Loucy (cell line): ENCODE data around the gene UBE2J1.

Source experiments
- H2AFZ ChIP-seq: fragments of 200-600 bp; sonication (generic); 2 replicates; pipeline ENCODE4 v1.6.0; 2016; ENCODE audit warnings: antibody characterized with exemption, mild to moderate bottlenecking, low read length, moderate library complexity
- H3F3A ChIP-seq: fragments of 200-600 bp; 2 replicates; pipeline ENCODE4 v1.6.0; 2016; ENCODE audit warnings: antibody characterized with exemption, low read depth, mild to moderate bottlenecking
- H3K27me3 ChIP-seq: fragments of 200-600 bp; sonication (generic); 2 replicates; pipeline ENCODE4 v1.6.1; 2014; ENCODE audit warnings: low read length, mild to moderate bottlenecking; ENCODE audit not compliant: insufficient read depth, poor library complexity, severe bottlenecking
- H3K36me3 ChIP-seq: fragments of 200-600 bp; sonication (generic); 2 replicates; pipeline ENCODE4 v1.6.1; 2016; ENCODE audit warnings: low read length; ENCODE audit not compliant: insufficient read depth
- H3K4me1 ChIP-seq: fragments of 200-600 bp; sonication (generic); 2 replicates; pipeline ENCODE4 v1.5.1; 2014; ENCODE audit warnings: low read length, mild to moderate bottlenecking; ENCODE audit not compliant: insufficient read depth, poor library complexity, severe bottlenecking
- H3K4me2 ChIP-seq: fragments of 200-600 bp; sonication (generic); 2 replicates; pipeline ENCODE4 v1.6.0; 2014; ENCODE audit warnings: antibody characterized with exemption, low read length, low read depth, mild to moderate bottlenecking; ENCODE audit not compliant: poor library complexity, severe bottlenecking
- H3K4me3 ChIP-seq: fragments of 200-600 bp; sonication (generic); 2 replicates; pipeline ENCODE4 v1.5.1; 2014; ENCODE audit warnings: low read length, mild to moderate bottlenecking, mixed read lengths; ENCODE audit not compliant: poor library complexity, severe bottlenecking
- H3K79me2 ChIP-seq: fragments of 200-600 bp; sonication (generic); 2 replicates; pipeline ENCODE4 v1.6.1; 2014; ENCODE audit warnings: low read length; ENCODE audit not compliant: insufficient read depth
- H3K9ac ChIP-seq: fragments of 200-600 bp; sonication (generic); 2 replicates; pipeline ENCODE4 v1.6.0; 2014; ENCODE audit warnings: mild to moderate bottlenecking, low read depth, low read length, moderate library complexity; ENCODE audit not compliant: poor library complexity, severe bottlenecking
- H3K9me2 ChIP-seq: fragments of 200-600 bp; sonication (generic); replicated peaks from 2 replicates; pipeline ENCODE4 v1.6.1; 2016; ENCODE audit warnings: low read depth, low read length, mixed read lengths
- H3K9me3 ChIP-seq: fragments of 200-600 bp; sonication (generic); 2 replicates; pipeline ENCODE4 v1.6.1; 2014; ENCODE audit warnings: mild to moderate bottlenecking, antibody characterized with exemption, low read length, low read depth; ENCODE audit not compliant: insufficient read depth
- H4K20me1 ChIP-seq: fragments of 200-600 bp; sonication (generic); 2 replicates; pipeline ENCODE4 v1.6.0; 2014; ENCODE audit warnings: antibody characterized with exemption, low read length, mild to moderate bottlenecking; ENCODE audit not compliant: insufficient read depth, poor library complexity, severe bottlenecking
- EZH2phosphoT487 ChIP-seq: fragments of 200-600 bp; IDR thresholded peaks from 2 replicates; pipeline ENCODE4 v1.6.1; 2018; ENCODE audit warnings: antibody characterized with exemption, mild to moderate bottlenecking, moderate library complexity, borderline replicate concordance

The UBE2J1 gene

DNA sequence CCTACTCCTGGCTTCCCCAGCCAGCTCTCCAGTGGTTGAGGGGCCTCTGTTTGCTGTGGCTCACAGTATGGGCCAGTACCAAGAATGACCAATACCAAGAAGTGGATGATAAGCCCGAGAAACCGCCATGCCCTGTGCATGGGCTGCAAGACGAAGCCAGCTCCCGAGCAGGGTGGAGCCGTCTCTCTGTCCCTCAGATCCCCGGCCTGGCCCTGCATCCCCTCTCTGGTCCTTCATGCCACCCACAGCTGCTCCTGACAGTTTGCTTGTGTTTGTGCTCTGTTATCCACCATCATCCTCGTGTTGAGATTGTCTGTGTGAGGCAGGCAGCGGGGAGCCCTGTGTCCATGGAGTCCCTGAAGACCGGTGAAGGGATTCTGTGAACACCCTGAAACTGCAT, 73.6 kb downstream of the UBE2J1 start:
- H3K9me2 ChIP-seq = no peaks in the 10 kb centered on the region
- H3F3A ChIP-seq = no peaks in the 10 kb centered on the region
- TF ChIP-seq EZH2phosphoT487 = no peak
- H3K9me3 ChIP-seq = no peaks in the 10 kb centered on the region
- H3K4me3 ChIP-seq = no peak overlapping the region
- H3K79me2 ChIP-seq = no peaks in the 10 kb centered on the region
- H2AFZ ChIP-seq = no peak overlapping the region
- H3K9ac ChIP-seq = no peak overlapping the region
- no peaks in the 10 kb centered on the region for H3K36me3 ChIP-seq
- no peaks in the 10 kb centered on the region for H3K4me1 ChIP-seq
- no peaks in the 10 kb centered on the region for H4K20me1 ChIP-seq
- no peak overlapping the region for H3K4me2 ChIP-seq
- H3K27me3 ChIP-seq = no peaks in the 10 kb centered on the region
